ENCODE data around the gene IL17RA. TPM values are rescaled to one million over a fixed set of nuclear protein-coding genes. Genes with fewer than 3 reads are reported as not detected.

The IL17RA gene
- total RNA-seq, 4 donors from 2014 or later, result 23.7 to 48.4 (median 31.0) TPM

DNA sequence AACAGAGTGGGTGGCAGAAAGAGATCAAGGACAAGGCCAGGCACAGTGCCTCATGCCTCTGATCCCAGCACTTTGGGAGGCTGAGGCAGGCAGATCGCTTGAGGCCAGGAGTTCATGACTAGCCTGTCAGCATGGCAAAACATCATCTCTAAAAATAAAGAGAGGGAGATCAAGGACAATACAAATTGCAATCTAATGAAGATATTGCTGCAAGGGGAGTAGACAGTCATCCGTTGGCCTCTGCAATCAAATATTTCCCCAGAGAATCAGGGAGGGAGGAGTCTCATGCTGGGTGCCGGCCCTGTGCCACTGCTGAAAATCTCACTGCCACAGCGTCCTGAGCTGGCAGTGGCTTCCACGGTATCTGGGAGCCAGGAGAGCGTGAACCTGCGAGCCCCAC, 19.4 kb upstream of the IL17RA start:
- ATAC-seq (ENCODE audit: low FRiP score), result no peak
- TF ChIP-seq, protein P1, sequence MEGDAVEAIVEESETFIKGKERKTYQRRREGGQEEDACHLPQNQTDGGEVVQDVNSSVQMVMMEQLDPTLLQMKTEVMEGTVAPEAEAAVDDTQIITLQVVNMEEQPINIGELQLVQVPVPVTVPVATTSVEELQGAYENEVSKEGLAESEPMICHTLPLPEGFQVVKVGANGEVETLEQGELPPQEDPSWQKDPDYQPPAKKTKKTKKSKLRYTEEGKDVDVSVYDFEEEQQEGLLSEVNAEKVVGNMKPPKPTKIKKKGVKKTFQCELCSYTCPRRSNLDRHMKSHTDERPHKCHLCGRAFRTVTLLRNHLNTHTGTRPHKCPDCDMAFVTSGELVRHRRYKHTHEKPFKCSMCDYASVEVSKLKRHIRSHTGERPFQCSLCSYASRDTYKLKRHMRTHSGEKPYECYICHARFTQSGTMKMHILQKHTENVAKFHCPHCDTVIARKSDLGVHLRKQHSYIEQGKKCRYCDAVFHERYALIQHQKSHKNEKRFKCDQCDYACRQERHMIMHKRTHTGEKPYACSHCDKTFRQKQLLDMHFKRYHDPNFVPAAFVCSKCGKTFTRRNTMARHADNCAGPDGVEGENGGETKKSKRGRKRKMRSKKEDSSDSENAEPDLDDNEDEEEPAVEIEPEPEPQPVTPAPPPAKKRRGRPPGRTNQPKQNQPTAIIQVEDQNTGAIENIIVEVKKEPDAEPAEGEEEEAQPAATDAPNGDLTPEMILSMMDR (IDR thresholded peaks at IDR 0.05), result no peak
- DNase-seq (ENCODE audit: low spot score), result no peak

DNA sequence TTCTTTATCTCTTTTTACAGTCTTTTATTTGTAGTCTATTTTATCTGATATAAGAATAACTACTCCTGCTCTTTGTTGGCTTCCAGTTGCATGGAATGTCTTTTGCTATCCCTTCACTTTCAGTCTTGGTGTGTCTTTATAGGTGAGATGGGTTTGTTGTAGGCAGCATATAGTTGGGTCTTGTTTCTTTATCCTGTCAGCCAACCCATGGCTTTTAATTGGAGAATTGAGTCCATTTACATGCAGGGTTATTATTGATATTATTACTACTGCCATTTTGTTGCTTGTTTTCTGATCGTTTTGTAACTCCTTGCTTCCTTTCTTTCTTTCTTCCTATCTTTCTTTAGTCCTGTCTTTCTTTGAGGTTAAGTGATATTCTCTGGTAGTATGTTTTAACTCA, 11.9 kb upstream of the IL17RA start:
- ATAC-seq (ENCODE audit: low FRiP score), result no peak
- TF ChIP-seq, protein P1 (IDR thresholded peaks at IDR 0.05), result no peak

DNA sequence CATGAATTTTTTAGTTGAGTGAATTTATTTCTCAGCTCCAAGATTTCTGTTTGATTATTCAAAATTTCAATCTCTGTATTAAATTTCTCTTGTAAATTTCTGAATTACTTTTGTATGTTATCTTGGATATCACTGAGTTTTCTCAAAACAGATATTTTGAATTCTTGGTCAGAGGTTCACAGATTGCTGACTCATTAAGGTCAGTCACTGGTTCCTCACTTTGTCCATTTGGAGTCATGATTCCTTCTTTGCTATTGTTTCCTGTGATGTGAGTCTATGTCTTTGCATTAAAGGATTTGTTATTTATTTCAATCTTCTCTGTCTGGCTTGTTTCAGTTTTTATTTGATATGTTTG, 10.2 kb upstream of the IL17RA start:
- DNase-seq (ENCODE audit: low spot score) (no peak), ATAC-seq (ENCODE audit: low FRiP score) (no peak)
- TF ChIP-seq, protein P1 (IDR thresholded peaks at IDR 0.05), result no peak

More for the DNA sequence above, 11.9 kb upstream of the IL17RA start:
- DNase-seq (ENCODE audit: low spot score), result no peak

DNA sequence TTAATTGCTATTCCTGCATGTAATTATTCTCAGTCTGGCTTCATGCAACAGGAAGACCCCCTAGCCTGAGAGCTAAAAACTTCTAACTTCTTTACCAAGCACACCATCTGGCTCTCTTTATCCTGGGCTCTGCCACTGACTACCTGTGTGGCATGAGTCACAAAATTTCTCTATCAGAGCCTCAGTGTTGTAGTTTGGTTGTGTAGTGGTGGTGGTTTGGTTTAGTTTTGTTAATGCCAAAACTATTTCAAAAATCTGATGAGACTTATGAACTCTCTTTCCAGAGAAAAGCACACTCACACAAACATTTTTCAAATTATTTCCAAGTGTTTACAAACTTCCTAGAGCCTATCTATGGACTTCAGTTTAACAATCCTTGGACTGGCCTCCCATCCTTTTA, 7.5 kb upstream of the IL17RA start:
- DNase-seq (ENCODE audit: low spot score), result no peak
- ATAC-seq (ENCODE audit: low FRiP score), result no peak
- TF ChIP-seq, protein P1 (IDR thresholded peaks at IDR 0.05), result no peak

DNA sequence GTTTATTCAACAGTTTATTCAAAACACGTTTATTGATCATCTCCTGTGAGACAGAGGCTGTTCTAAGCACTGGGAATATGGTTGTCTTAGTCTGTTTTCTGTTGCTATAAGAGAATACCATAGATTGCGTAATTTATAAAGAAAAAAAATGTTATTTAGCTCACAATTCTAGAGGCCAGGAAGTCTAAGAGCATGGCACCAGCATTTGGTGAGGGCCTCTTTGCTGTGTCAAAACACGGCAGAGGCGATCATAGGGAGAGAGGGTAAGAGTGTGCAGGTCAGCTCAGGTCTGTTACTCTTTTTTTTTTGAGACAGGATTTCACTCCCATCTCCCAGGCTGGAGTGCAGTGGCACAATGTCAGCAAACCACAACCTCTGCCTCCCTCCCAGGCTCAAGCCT, 5.2 kb upstream of the IL17RA start:
- ATAC-seq (ENCODE audit: low FRiP score), result no peak
- TF ChIP-seq, protein P1 (IDR thresholded peaks at IDR 0.05), result no peak
- no peak for DNase-seq (ENCODE audit: low spot score)

DNA sequence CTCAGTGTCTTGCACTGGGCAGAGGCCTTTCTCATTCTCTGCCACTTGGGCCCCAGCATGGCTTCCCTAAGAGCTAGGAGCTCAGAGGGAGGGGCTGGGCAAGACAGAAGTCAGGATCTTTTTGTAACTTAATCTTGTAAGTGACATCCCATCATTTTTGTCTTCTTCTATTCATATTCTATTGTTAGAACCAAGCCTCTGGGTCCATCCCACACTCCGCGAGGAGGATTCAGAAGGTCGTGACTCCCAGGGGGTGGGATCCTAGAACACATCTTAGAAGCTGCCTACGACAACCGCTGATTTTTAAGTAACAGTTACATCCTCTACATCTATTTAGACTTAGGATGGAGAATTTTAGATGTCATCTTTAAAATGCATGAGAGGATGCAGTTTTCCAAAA, 1.5 kb upstream of the IL17RA start:
- no peak for ATAC-seq (ENCODE audit: low FRiP score)
- DNase-seq (ENCODE audit: low spot score), result no peak
- TF ChIP-seq, protein P1 (IDR thresholded peaks at IDR 0.05), result no peak

DNA sequence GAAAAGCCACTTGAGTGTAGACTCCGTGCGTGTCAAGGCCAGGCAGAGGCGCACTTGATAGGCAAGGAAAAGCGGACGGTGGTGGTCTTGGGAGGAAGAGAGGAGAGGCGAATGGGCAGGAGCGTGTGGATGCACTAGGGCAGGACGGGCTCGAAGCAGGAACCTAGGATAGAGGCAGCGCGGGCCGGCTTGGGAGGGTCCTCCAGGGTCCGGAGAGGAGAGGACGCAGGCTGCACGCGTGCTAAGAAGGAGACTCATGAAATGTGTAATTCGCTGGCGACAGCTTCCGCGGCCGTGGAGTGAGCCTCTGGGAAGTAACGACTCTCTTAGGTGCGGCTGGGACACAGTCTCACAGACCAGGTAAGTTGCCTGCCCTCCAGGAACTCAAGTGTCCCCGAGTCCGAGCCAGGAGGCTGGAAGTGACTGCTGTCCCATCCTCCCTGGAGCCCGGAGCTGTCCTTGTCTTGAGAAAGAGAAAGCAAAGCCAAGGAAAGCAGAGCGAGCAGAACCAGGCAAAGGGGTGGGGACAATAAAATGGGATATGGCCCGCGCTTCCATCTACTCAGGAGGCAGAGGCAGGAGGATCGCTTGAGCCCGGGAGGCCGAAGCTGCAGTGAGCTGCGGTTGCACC, 874 bp upstream of the IL17RA start:
- TF ChIP-seq, protein P1 (IDR thresholded peaks at IDR 0.05), result no peak
- DNase-seq (ENCODE audit: low spot score) (no peak), ATAC-seq (ENCODE audit: low FRiP score) (no peak)
